IMR-90 (cell line): ENCODE measurements around the gene APOL3. TPM values are rescaled to one million over a fixed set of nuclear protein-coding genes. Genes with fewer than 3 reads are reported as not detected.

Source experiments
- ATAC-seq: fragments of 200-7000 bp; cut with Tn5 transposase; 2 replicates; pipeline ENCODE4 v1.9.1; 2020; ENCODE audit warnings: low read depth, mild to moderate bottlenecking, moderate library complexity
- BruUV-seq: library from RNA; stranded (reverse); fragments of 400-500 nt; replicated peaks from 2 replicates; lab custom pipeline; 2021; lab: Mats Ljungman, UMichigan
- CTCF ChIA-PET: fragments of 300-600 bp; formaldehyde crosslinking; extraction: SDS; loops from one replicate; lab custom pipeline; 2021; ENCODE audit warnings: antibody characterized with exemption; lab: Yijun Ruan, JAX
- POLR2A ChIA-PET: fragments of 300-600 bp; sonication (Branson Sonifier 250); formaldehyde crosslinking; loops from one replicate; lab custom pipeline; 2022; ENCODE audit warnings: antibody characterized with exemption; ENCODE audit not compliant: unreplicated experiment; lab: Charles Lee
- DNase-seq: peaks from one replicate; pipeline ENCODE4 v3.0.0; 2013
- H2AFZ ChIP-seq: replicated peaks from 2 replicates; pipeline ENCODE3; 2013; ENCODE audit warnings: low read length, mild to moderate bottlenecking; ENCODE audit not compliant: poor library complexity
- H2AK5ac ChIP-seq: 2 replicates; pipeline ENCODE4 v1.6.1; 2013; ENCODE audit warnings: low read depth, low read length, inconsistent platforms
- H2AK9ac ChIP-seq: replicated peaks from 2 replicates; pipeline ENCODE3; 2013; ENCODE audit warnings: mild to moderate bottlenecking, low read depth, low read length, moderate library complexity; ENCODE audit not compliant: poor library complexity
- H2BK120ac ChIP-seq: 2 replicates; pipeline ENCODE4 v1.6.1; 2013; ENCODE audit warnings: low read depth, low read length, inconsistent platforms
- H2BK15ac ChIP-seq: 3 replicates; pipeline ENCODE4 v1.6.1; 2013; ENCODE audit warnings: low read depth, low read length, inconsistent platforms
- H2BK20ac ChIP-seq: 2 replicates; pipeline ENCODE4 v1.6.1; 2013; ENCODE audit warnings: low read depth, mild to moderate bottlenecking, inconsistent platforms, low read length, moderate library complexity
- H2BK5ac ChIP-seq: 2 replicates; pipeline ENCODE4 v1.6.1; 2013; ENCODE audit warnings: mild to moderate bottlenecking, low read depth, low read length, inconsistent platforms; ENCODE audit not compliant: poor library complexity, severe bottlenecking
- H3K14ac ChIP-seq: replicated peaks from 2 replicates; pipeline ENCODE4 v1.6.1; 2013; ENCODE audit warnings: low read depth, low read length, inconsistent platforms
- H3K18ac ChIP-seq: 2 replicates; pipeline ENCODE4 v1.6.1; 2013; ENCODE audit warnings: low read depth, low read length, control low read depth
- H3K23ac ChIP-seq: 2 replicates; pipeline ENCODE4 v1.6.1; 2013; ENCODE audit warnings: low read depth, low read length, inconsistent platforms
- H3K27ac ChIP-seq: 2 replicates; pipeline ENCODE4 v1.5.1; 2013; ENCODE audit warnings: mild to moderate bottlenecking, control low read depth, low read length; ENCODE audit not compliant: insufficient read depth
- H3K27me3 ChIP-seq: 2 replicates; pipeline ENCODE4 v1.6.1; 2013; ENCODE audit warnings: low read length; ENCODE audit not compliant: control insufficient read depth, insufficient read depth
- H3K36me3 ChIP-seq: 2 replicates; pipeline ENCODE4 v1.6.1; 2013; ENCODE audit warnings: low read length, mixed read lengths; ENCODE audit not compliant: control insufficient read depth, insufficient read depth
- H3K4ac ChIP-seq: 2 replicates; pipeline ENCODE4 v1.6.1; 2013; ENCODE audit warnings: low read depth, low read length, inconsistent platforms
- H3K4me1 ChIP-seq: 2 replicates; pipeline ENCODE4 v1.6.1; 2013; ENCODE audit warnings: low read length, mixed read lengths; ENCODE audit not compliant: control insufficient read depth, insufficient read depth
- H3K4me2 ChIP-seq: 2 replicates; pipeline ENCODE4 v1.6.1; 2013; ENCODE audit warnings: low read depth, mild to moderate bottlenecking, control low read depth, low read length, moderate library complexity
- H3K4me3 ChIP-seq: 2 replicates; pipeline ENCODE4 v1.5.1; 2013; ENCODE audit warnings: low read depth, mild to moderate bottlenecking, control low read depth, low read length, moderate library complexity; ENCODE audit not compliant: insufficient read depth
- H3K56ac ChIP-seq: 2 replicates; pipeline ENCODE4 v1.6.1; 2013; ENCODE audit warnings: low read length, inconsistent platforms; ENCODE audit not compliant: insufficient read depth; ENCODE audit errors: extremely low read depth
- H3K79me1 ChIP-seq, 2 experiments: 2 replicates each; pipeline ENCODE4 v1.6.1; 2013; ENCODE audit warnings: low read length in 2 of 2, inconsistent platforms in 1 of 2, low read depth in 1 of 2
- H3K9ac ChIP-seq: 2 replicates; pipeline ENCODE4 v1.6.1; 2013; ENCODE audit warnings: low read depth, low read length, control low read depth
- H3K9me1 ChIP-seq: 2 replicates; pipeline ENCODE4 v1.6.1; 2013; ENCODE audit warnings: low read length, inconsistent platforms; ENCODE audit not compliant: insufficient read depth
- H3K9me3 ChIP-seq: 2 replicates; pipeline ENCODE4 v1.6.1; 2013; ENCODE audit warnings: low read length; ENCODE audit not compliant: control insufficient read depth, insufficient read depth
- H4K20me1 ChIP-seq: 2 replicates; pipeline ENCODE4 v1.6.1; 2013; ENCODE audit warnings: low read length, inconsistent platforms; ENCODE audit not compliant: insufficient read depth
- H4K5ac ChIP-seq: 2 replicates; pipeline ENCODE4 v1.6.1; 2013; ENCODE audit warnings: mild to moderate bottlenecking, low read depth, low read length, control low read depth
- H4K8ac ChIP-seq, 2 experiments: 2 replicates each; pipeline ENCODE4 v1.6.1; 2013; ENCODE audit warnings: low read depth in 2 of 2, low read length in 2 of 2, control low read depth in 1 of 2, inconsistent platforms in 1 of 2
- H4K91ac ChIP-seq: 2 replicates; pipeline ENCODE4 v1.6.1; 2013; ENCODE audit warnings: low read depth, low read length, inconsistent platforms; ENCODE audit not compliant: insufficient read depth
- BHLHE40 ChIP-seq: fragments of 150-350 bp; IDR thresholded peaks from 2 replicates; pipeline ENCODE4 v1.6.1; 2016; ENCODE audit warnings: mild to moderate bottlenecking, low read depth, low read length
- CHD1 ChIP-seq: IDR thresholded peaks from 2 replicates; pipeline ENCODE4 v1.6.1; 2012; ENCODE audit warnings: low read depth, low read length, improper control_type of control experiment
- ELK1 ChIP-seq: fragments of 150-350 bp; IDR thresholded peaks from 2 replicates; pipeline ENCODE4 v1.6.1; 2016; ENCODE audit warnings: low read depth, mild to moderate bottlenecking, low read length, moderate library complexity, borderline replicate concordance
- FOS ChIP-seq: fragments of 150-350 bp; IDR thresholded peaks from 2 replicates; pipeline ENCODE4 v1.6.1; 2016; ENCODE audit warnings: low read depth, low read length
- MAFK ChIP-seq: IDR thresholded peaks from 2 replicates; pipeline ENCODE4 v1.6.1; 2012; ENCODE audit warnings: low read depth, low read length, improper control_type of control experiment
- NFE2L2 ChIP-seq: fragments of 150-350 bp; IDR thresholded peaks from 2 replicates; pipeline ENCODE4 v1.6.1; 2016; ENCODE audit warnings: low read depth, mild to moderate bottlenecking, low read length
- POLR2A ChIP-seq: IDR thresholded peaks from 2 replicates; pipeline ENCODE4 v1.6.1; 2012; ENCODE audit warnings: mild to moderate bottlenecking, low read depth, low read length
- RAD21 ChIP-seq: IDR thresholded peaks from 2 replicates; pipeline ENCODE4 v1.6.1; 2012; ENCODE audit warnings: low read length, improper control_type of control experiment
- SMC3 ChIP-seq: fragments of 150-350 bp; IDR thresholded peaks from 2 replicates; pipeline ENCODE4 v1.6.1; 2016; ENCODE audit warnings: low read depth, mild to moderate bottlenecking, antibody characterized with exemption, low read length, moderate library complexity
- USF2 ChIP-seq: fragments of 150-350 bp; IDR thresholded peaks from 2 replicates; pipeline ENCODE4 v1.6.1; 2017; ENCODE audit warnings: mild to moderate bottlenecking, antibody characterized with exemption, low read length, low read depth
- WGBS, 2 experiments: methylation state at CpG; one replicate each; pipeline versions ENCODE4 v1.1.5 to v1.1.7; 2013; ENCODE audit warnings: missing lambda C conversion rate in 2 of 2; ENCODE audit not compliant: insufficient read length in 1 of 2; ENCODE audit errors: extremely low coverage in 2 of 2; 5-methylcytosine and 5-hydroxymethylcytosine counted together
- dilution Hi-C: fragments of 300-500 bp; cut with HindIII; formaldehyde crosslinking; loops from one replicate; pipeline ENCODE4 v1.14.3; 2018; ENCODE audit warnings: low sequenced_read_pairs; ENCODE audit not compliant: unreplicated experiment
- in situ Hi-C: fragments of 300-500 bp; cut with MboI; formaldehyde crosslinking; loops from 3 replicates; pipeline ENCODE4 v1.14.3; 2019; ENCODE audit warnings: low sequenced_read_pairs, inconsistent platforms, mixed read lengths
- intact Hi-C: fragments of 100-400 bp; cut with micrococcal nuclease; formaldehyde crosslinking; loops from 2 replicates; pipeline ENCODE4 v1.10.0; 2022
- polyA plus RNA-seq, 3 experiments: library from polyadenylated mRNA; depleted of rRNA; stranded (reverse); fragments of >200 nt; gene quantifications; 2 replicates each; pipeline ENCODE4 v1.2.3, GENCODE V29; 2012; ENCODE audit warnings: low replicate concordance in 1 of 3
- total RNA-seq: library from RNA; depleted of rRNA; stranded (reverse); fragments of >200 nt; gene quantifications from 2 replicates; pipeline ENCODE4 v1.2.3, GENCODE V29; 2012

Gene APOL3
- total and polyA plus RNA-seq, 2 of the 4 experiments (the other 2 are of a cell fraction) = 1.4 to 2.3 TPM

GRCh38 chr22:36113121-36113520 lies 47.4 kb downstream of the APOL3 start:
- H2BK15ac ChIP-seq = no peak overlapping the region
- no peak overlapping the region for H3K9ac ChIP-seq
- no peak overlapping the region for H2AFZ ChIP-seq
- H3K4ac ChIP-seq = no peak overlapping the region
- no peaks in the 10 kb centered on the region for H3K9me1 ChIP-seq
- POLR2A ChIA-PET = no interaction called here
- no peak overlapping the region for H3K27ac ChIP-seq
- H4K91ac ChIP-seq = no peak overlapping the region
- no peak overlapping the region for H3K4me2 ChIP-seq
- no peak overlapping the region for H3K4me3 ChIP-seq
- in situ Hi-C loops = no loop called here
- intact Hi-C loops = no loop called here
- DNase-seq (no peak), ATAC-seq (no peak)
- WGBS, 2 experiments = no CpG with 5 or more reads among the region's 1 CpG
- H3K79me1 ChIP-seq = no peaks in the 10 kb centered on the region
- BruUV-seq = no TSS peak
- no peaks in the 10 kb centered on the region for H4K20me1 ChIP-seq
- dilution Hi-C loops = no loop called here
- no peak overlapping the region for H2BK20ac ChIP-seq
- no peaks in the 10 kb centered on the region for H3K36me3 ChIP-seq
- no peak overlapping the region for H3K18ac ChIP-seq
- H2BK120ac ChIP-seq = no peak overlapping the region
- no peak overlapping the region for H2AK5ac ChIP-seq
- no peaks in the 10 kb centered on the region; the same call in none of the 2 replicates for H3K27me3 ChIP-seq
- CTCF ChIA-PET = no interaction called here
- H2AK9ac ChIP-seq = no peak overlapping the region
- H3K14ac ChIP-seq = no peak overlapping the region
- no peak overlapping the region for H4K5ac ChIP-seq
- no peak overlapping the region for H4K8ac ChIP-seq
- no peaks in the 10 kb centered on the region for H3K4me1 ChIP-seq
- H3K56ac ChIP-seq = no peak overlapping the region
- no peaks in the 10 kb centered on the region for H3K9me3 ChIP-seq
- TF ChIP-seq NFE2L2 = no peak
- TF ChIP-seq FOS = no peak
- no peak for TF ChIP-seq CHD1
- no peak for TF ChIP-seq SMC3
- TF ChIP-seq POLR2A = no peak
- no peak for TF ChIP-seq BHLHE40
- TF ChIP-seq USF2 = no peak
- TF ChIP-seq MAFK = no peak
- no peak for TF ChIP-seq ELK1
- no peak for TF ChIP-seq RAD21
- no peak overlapping the region for H3K23ac ChIP-seq
- H2BK5ac ChIP-seq = no peak overlapping the region
